HEK293 (cell line): ENCODE measurements around the gene IKZF2.

Experiments
- CTCF ChIA-PET: fragments of 350-600 bp; formaldehyde crosslinking; extraction: SDS; loops from one replicate; lab custom pipeline; 2021; ENCODE audit warnings: antibody characterized with exemption; lab: Yijun Ruan, JAX
- POLR2A ChIA-PET: fragments of 300-600 bp; formaldehyde crosslinking; extraction: SDS; loops from one replicate; lab custom pipeline; 2020; ENCODE audit warnings: antibody characterized with exemption, inconsistent platforms; lab: Yijun Ruan, JAX
- H3K27ac ChIP-seq: fragments of 200-500 bp; sonication (Bioruptor generic); 2 replicates; pipeline ENCODE4 v1.5.1; 2014; ENCODE audit warnings: low read depth, low read length, control low read depth, inconsistent platforms; ENCODE audit errors: extremely low read depth
- H3K36me3 ChIP-seq, 2 experiments: fragments of 200-500 bp in 1 of 2; sonication (Bioruptor generic) in 1 of 2; 1 replicate in 1 of 2; 2 replicates in 1 of 2; pipeline ENCODE4 v1.5.1; 2014 to 2017; ENCODE audit warnings: inconsistent platforms in 2 of 2, low read length in 2 of 2; ENCODE audit not compliant: control insufficient read depth in 2 of 2, insufficient read depth in 1 of 2
- H3K4me1 ChIP-seq: fragments of 200-500 bp; sonication (Bioruptor generic); 2 replicates; pipeline ENCODE4 v1.5.1; 2014; ENCODE audit warnings: mild to moderate bottlenecking, low read length, inconsistent platforms; ENCODE audit not compliant: control insufficient read depth, insufficient read depth
- H3K4me3 ChIP-seq: 2 replicates; pipeline ENCODE4 v1.5.1; 2011; ENCODE audit warnings: low read depth, mild to moderate bottlenecking, control low read depth, low read length, moderate library complexity
- H3K9me3 ChIP-seq: fragments of 200-500 bp; sonication (Bioruptor generic); 2 replicates; pipeline ENCODE4 v1.5.1; 2014; ENCODE audit warnings: low read depth, low read length, inconsistent platforms; ENCODE audit not compliant: control insufficient read depth, insufficient read depth
- AEBP2 ChIP-seq: fragments of 450-650 bp; formaldehyde crosslinking; IDR thresholded peaks from 2 replicates; pipeline ENCODE4 v1.5.1; 2016; ENCODE audit warnings: missing biosample characterization, missing genetic modification characterization, borderline replicate concordance
- BCL11B ChIP-seq: fragments of 450-650 bp; formaldehyde crosslinking; IDR thresholded peaks from 2 replicates; pipeline ENCODE4 v1.5.1; 2016; ENCODE audit warnings: low read depth, missing biosample characterization, missing genetic modification characterization
- FEZF1 ChIP-seq: fragments of 450-650 bp; formaldehyde crosslinking; IDR thresholded peaks from 2 replicates; pipeline ENCODE4 v1.5.1; 2016; ENCODE audit warnings: missing biosample characterization, missing genetic modification characterization
- GLI4 ChIP-seq: fragments of 450-650 bp; formaldehyde crosslinking; IDR thresholded peaks from 2 replicates; pipeline ENCODE4 v1.5.1; 2016; ENCODE audit warnings: missing biosample characterization, missing genetic modification characterization
- HOXC10 ChIP-seq: sonication (generic); formaldehyde crosslinking; IDR thresholded peaks from 2 replicates; pipeline ENCODE4 v1.8.1; 2023; ENCODE audit warnings: mild to moderate bottlenecking, missing genetic modification reagents
- OSR2 ChIP-seq: fragments of 450-650 bp; formaldehyde crosslinking; IDR thresholded peaks from 2 replicates; pipeline ENCODE4 v1.5.1; 2016; ENCODE audit warnings: missing biosample characterization, missing genetic modification characterization
- PRDM2 ChIP-seq: fragments of 450-650 bp; formaldehyde crosslinking; IDR thresholded peaks from 2 replicates; pipeline ENCODE4 v1.5.1; 2016; ENCODE audit warnings: missing biosample characterization, missing genetic modification characterization, borderline replicate concordance
- PRDM4 ChIP-seq: fragments of 450-650 bp; formaldehyde crosslinking; IDR thresholded peaks from 2 replicates; pipeline ENCODE4 v1.5.1; 2017; ENCODE audit warnings: missing biosample characterization, missing genetic modification characterization
- ZNF114 ChIP-seq: fragments of 450-650 bp; formaldehyde crosslinking; IDR thresholded peaks from 2 replicates; pipeline ENCODE4 v1.5.0; 2017; ENCODE audit warnings: missing biosample characterization, missing genetic modification characterization
- ZNF23 ChIP-seq: fragments of 450-650 bp; formaldehyde crosslinking; IDR thresholded peaks from 2 replicates; pipeline ENCODE4 v1.5.1; 2016; ENCODE audit warnings: missing biosample characterization, missing genetic modification characterization, borderline replicate concordance
- ZNF473 ChIP-seq: fragments of 450-650 bp; formaldehyde crosslinking; IDR thresholded peaks from 2 replicates; pipeline ENCODE4 v1.5.1; 2017; ENCODE audit warnings: missing biosample characterization, missing genetic modification characterization
- ZNF626 ChIP-seq: fragments of 450-650 bp; sonication (Bioruptor Pico); formaldehyde crosslinking; IDR thresholded peaks from 2 replicates; pipeline ENCODE4 v1.5.1; 2018; ENCODE audit warnings: missing biosample characterization, missing genetic modification characterization, inconsistent platforms
- ZNF776 ChIP-seq: fragments of 450-650 bp; formaldehyde crosslinking; IDR thresholded peaks from 2 replicates; pipeline ENCODE4 v1.5.0; 2017; ENCODE audit warnings: missing biosample characterization, missing genetic modification characterization, borderline replicate concordance
- ZNF785 ChIP-seq: fragments of 450-650 bp; formaldehyde crosslinking; IDR thresholded peaks from 2 replicates; pipeline ENCODE4 v1.5.1; 2016; ENCODE audit warnings: missing biosample characterization, missing genetic modification characterization
- ZSCAN5A ChIP-seq: fragments of 450-650 bp; formaldehyde crosslinking; IDR thresholded peaks from 2 replicates; pipeline ENCODE4 v1.5.1; 2016; ENCODE audit warnings: missing biosample characterization, missing genetic modification characterization

The IKZF2 gene

GRCh38 chr2:213161759-213162515 lies 10.5 kb upstream of the IKZF2 start:
- Histone ChIP-seq H3K27ac (no peak overlapping the region), H3K36me3 (no peaks in the 10 kb centered on the region), H3K9me3 (no peaks in the 10 kb centered on the region), H3K4me3 (no peak overlapping the region), H3K4me1 (no peaks in the 10 kb centered on the region)
- TF ChIP-seq BCL11B (tag by site-specific recombination) (no peak), ZSCAN5A (tag by site-specific recombination) (no peak), PRDM4 (tag by site-specific recombination) (no peak), ZNF785 (tag by site-specific recombination) (no peak), ZNF473 (tag by site-specific recombination) (no peak), ZNF776 (no peak)
- ChIA-PET POLR2A (no interaction called here), CTCF (interaction anchor here (0.5 to 1.4 kb wide), 4 partner anchors 9 to 600 kb away, joined by 3 to 6 read pairs (median 4); no protein-coding TSS in a partner anchor)

GRCh38 chr2:213159768-213160167 lies 8.4 kb upstream of the IKZF2 start:
- Histone ChIP-seq H3K4me3 (no peak overlapping the region), H3K36me3 (no peaks in the 10 kb centered on the region), H3K27ac (no peak overlapping the region)
- CTCF ChIA-PET: interaction anchor here (0.6 to 1.2 kb wide), 2 partner anchors 267 to 382 kb away, joined by 3 read pairs; no protein-coding TSS in a partner anchor
- no peak for TF ChIP-seq OSR2 (tag by site-specific recombination)
- no peak for TF ChIP-seq ZNF23
- no peak for TF ChIP-seq HOXC10 (CRISPR knock-in tag)
- no peak for TF ChIP-seq ZNF626 (tag by site-specific recombination)
- no peak for TF ChIP-seq PRDM2 (tag by site-specific recombination)
- no peak for TF ChIP-seq GLI4 (tag by site-specific recombination)
- TF ChIP-seq AEBP2 (tag by site-specific recombination): no peak
- no peak for TF ChIP-seq ZNF114
- TF ChIP-seq FEZF1 (tag by site-specific recombination): no peak
- TF ChIP-seq, all 188 proteins: peak for 0
- POLR2A ChIA-PET: no interaction called here
- H3K4me1 ChIP-seq: no peaks in the 10 kb centered on the region
- no peaks in the 10 kb centered on the region for H3K9me3 ChIP-seq
